HG02759 (cell line): Measurements from ENCODE around the gene RAB11A.
A peak's percentile ranks its signal among the peaks of the same experiment; 100 is the strongest.
"Not testable (repeated sequence)": the region's sequence is repeated elsewhere in the genome, so short reads cannot be mapped to it uniquely, and the experiment has no call there.

ENCODE experiments used
- ATAC-seq: cut with Tn5 transposase; IDR thresholded peaks from one replicate; pipeline ENCODE4 v1.9.1; 2021; ENCODE audit warnings: mild to moderate bottlenecking, moderate library complexity; ENCODE audit not compliant: unreplicated experiment

Gene RAB11A

DNA sequence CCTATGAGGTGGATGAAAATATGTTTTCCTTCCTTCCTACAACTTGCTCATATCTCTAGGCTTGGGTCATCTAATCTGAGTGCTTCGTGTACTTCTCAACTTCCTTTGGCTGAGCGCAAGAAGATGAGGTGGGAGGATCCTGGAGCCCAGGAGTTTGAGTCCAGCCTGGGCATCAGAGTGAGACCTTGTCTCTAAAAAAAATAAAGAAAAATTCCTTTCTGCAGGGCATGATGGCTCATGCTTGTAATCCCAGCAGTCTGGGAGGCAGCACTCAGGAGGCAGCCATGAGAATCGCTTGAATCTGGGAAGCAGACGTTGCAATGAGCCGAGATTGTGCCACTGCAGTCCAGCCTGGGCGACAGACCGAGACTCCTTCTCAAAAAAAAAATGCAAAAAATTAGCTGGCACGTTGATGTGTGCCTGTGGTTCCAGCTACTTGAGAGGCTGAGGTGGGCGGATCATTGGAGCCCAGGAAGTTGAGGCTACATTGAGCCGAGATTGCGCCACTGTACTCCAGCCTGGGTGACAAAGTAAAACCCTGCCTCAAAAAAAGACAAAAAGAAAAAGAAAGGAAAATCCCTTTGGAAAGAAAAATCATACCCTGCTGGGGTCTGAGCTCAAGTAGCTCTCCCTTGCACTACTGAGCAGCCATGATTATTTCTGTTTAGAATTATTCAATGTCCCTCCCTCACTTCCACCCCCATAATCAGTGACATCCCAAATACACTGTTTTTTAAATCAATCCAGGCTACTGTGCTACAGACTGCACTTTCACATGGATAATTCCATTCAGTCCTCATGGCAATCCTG is 28.0 kb upstream of the RAB11A start:
- ATAC-seq: no peak

DNA sequence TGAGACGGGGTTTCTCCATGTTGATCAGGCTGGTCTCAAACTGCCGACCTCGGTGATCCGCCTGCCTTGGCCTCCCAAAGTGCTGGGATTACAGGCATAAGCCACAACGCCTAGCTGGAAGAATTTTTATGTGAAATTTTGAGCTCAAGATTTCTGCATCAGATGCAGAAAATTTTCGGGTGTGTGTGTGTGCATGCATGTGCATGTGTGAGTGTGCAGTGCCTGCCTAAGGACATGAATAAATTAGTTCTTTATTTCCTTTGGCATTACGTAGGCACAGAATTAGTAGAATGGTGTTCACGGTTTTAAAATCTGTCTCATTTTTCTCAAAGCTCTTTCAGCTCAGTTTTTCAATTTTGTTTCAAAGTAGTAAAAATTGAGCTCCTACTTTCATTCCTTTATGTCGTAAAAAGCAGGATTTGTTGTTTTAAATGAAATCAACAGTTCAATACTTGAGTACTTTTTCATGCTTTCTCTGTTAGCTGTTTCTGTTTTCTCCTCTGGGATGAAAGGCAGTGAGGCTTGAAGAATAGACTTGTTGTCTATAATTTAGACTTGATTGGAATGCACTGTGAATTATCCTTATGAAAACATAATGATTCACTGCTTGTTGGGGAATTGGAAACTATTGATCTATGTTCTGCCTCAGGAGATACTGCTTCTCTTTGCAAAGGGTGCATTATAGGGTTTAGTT is 23.3 kb upstream of the RAB11A start:
- no peak for ATAC-seq

DNA sequence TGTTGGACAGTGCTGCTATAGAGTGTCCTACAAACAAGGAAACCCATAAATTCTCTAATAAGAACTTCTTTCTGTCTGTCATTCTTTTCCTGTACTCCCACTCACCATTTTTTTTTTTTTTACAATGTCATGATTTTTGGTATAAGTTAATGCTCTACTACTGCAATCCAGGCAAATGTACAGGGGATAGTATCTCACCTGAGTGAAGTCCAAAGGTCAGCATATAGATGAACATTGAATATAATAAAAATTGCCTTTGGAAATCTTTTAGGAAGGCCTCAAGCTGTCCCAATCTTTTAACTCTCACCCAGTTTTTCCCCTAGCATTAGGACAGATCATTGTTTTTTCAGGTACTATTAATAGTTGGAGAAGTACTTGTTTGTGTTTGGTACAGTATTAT is 21.3 kb upstream of the RAB11A start:
- no peak for ATAC-seq

DNA sequence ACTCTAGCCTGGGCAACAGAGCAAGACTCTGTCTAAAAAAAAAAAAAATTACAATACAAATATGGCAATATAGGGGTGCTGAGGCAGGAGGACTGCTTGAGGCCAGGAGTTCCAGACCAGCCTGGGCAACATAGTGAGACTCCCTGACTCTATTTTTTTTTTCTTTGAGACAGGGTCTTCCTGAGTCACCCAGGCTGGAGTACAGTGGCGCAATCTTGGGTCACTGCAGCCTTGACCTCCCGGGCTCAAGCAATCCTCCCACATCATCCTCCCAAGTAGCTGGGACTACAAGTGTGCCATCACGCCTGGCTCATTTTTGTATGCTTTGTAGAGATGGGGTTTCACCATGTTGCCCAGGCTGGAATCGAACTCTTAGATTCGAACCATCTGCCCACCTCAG is 17.3 kb upstream of the RAB11A start:
- no peak for ATAC-seq

DNA sequence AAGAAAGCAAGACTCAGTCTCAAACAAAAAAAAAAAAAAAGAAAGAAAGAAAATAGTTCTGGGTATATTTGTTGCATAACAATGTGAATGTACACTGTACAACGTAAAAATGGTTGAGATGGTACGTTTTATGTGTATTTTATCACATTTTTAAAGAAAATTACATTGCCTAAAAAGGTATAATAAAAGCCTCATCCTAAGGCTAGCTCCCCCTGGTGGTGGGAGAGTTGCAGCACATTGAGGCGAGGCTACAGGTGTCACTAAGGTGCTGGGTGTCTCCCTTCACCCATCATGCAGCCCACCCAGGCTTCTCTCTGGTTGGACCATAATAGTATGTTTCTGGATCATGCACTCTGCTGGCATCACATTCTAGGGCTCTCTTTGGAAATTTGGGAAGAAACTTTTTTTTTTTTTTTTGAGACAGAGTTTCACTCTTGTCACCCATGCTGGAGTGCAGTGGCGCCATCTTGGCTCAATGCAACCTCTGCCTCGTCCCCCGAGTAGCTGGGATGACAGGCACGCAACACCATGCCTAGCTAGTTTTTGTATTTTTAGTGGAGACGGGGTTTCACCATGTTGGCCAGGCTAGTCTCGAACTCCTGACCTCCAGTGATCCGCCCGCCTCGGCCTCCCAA is 12.4 kb upstream of the RAB11A start:
- ATAC-seq: no peak

DNA sequence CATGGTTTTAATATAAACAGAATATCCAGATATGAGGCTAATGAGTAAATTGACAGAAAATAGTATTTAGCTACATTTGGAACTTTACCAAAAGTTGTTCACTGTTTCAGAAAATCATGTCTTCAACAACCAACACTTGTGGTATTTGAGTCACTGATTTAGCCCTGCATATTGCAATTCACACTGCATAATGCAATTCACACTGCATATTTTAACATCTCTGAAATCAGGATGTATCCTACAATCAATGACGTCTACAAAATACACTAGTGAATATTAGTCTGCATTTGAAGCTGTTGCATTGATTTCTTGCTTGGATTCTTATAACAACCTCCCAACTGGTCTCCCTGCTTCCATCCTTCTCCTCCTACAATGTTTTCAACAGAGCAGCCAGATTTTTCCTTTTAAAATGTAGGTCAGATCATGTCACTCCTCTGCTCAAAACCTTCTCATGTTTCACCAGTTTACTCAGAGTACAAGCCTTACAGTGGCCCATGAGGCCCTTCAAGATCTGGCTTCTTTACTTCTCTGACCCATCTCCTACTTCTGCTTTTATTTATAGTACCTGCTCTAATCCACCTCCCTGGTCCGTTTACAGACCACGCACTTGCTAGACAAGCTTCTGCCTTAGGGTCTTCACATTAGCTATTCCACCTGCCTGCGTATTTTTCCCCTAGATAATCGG is 11.4 kb upstream of the RAB11A start:
- ATAC-seq: no peak

DNA sequence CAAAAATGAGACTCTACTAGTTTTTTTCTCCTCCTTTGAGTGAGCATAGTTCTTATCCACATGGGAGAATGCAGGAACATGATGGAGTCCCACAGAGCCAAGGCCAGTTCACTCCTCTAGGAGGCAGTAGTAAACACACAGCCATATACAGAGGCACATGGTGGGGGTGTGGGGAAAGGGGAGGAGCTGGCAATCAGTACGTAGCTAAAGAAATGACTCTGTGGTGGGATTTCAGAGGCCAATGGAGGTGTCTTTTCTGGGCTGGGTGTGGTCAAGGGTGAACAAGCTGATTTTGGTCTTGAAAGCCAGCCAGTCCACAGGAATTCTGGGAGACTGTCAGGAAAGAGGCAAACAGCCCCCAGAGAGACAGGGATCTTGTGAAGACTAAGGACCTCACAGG is 6.6 kb upstream of the RAB11A start:
- ATAC-seq: peak; percentile 61

DNA sequence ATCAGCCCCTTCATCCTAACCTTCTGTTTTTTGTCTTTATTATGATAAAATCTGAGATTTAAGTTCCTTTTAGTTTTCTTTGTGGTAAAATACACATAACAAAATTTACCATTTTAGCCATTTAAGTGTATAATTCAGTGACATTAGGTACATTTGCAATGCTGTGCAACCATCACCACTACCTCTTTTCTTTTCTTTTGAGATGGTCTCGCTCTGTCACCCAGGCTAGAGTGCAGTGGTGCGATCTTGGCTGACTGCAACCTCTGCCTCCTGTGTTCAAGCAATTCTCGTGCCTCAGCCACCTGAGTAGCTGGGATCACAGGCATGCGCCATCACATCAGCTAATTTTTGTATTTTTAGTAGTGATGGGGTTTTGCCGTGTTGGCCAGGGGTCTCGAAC is 6.2 kb upstream of the RAB11A start:
- no peak for ATAC-seq

DNA sequence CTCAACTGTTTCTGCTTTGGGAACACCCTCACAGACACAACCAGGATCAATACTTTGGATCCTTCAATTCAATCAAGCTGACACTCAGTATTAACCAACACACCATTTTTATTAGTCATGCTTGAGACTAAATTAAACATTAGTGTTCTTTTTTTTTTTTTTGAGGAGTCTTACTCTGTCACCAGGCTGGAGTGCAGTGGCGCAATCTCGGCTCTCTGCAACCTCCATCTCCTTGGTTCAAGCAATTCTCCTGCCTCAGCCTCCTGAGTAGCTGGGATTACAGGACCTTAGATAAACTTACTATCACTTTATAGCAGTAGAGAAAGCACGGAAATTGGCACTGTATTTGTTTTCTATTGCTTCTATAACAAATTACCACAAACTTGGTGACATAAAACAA is 2.0 kb upstream of the RAB11A start:
- no peak for ATAC-seq

DNA sequence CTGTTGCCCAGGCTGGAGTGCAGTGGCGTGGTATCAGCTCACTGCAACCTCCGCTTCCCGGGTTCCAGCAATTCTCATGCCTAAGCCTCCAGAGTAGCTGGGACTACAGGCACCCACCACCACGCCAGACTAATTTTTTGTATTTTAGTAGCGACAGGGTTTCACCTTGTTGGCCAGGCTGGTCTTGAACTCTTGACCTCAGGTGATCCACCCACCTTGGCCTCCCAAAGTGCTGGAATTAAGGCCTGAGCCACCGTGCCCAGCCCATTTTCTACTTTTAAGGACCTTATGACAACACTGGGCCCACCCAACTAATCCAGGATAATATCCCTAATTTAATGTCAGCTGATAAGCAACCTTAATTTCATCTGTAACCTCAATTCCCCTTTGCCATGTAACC is 1.4 kb upstream of the RAB11A start:
- not testable (repeated sequence) for ATAC-seq

DNA sequence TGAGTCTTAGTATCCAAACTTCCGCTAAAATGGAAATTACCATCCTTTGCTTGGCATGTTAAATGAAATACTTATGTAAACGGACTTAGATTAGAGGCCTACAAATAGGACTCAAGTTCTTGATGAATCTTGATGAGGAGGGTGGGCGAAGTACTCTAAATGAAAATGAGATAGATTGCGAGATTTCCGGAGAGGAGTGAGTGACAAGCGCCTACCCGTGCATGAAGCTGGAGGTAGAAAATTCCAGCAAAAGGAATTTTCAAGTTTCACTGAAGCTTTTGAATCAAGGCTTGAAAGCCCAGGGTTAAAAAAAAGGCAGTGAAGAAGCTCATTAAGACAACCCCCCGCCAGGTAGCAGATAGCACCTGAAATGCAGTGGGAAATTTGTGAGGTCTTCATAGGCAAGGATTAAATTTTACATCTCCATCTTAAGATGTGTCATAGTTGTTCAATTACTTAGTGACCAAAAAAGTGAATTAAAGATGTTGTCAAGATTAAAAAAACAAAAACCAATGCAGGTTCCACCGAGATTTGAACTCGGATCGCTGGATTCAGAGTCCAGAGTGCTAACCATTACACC is 655 bp upstream of the RAB11A start:
- no peak for ATAC-seq

DNA sequence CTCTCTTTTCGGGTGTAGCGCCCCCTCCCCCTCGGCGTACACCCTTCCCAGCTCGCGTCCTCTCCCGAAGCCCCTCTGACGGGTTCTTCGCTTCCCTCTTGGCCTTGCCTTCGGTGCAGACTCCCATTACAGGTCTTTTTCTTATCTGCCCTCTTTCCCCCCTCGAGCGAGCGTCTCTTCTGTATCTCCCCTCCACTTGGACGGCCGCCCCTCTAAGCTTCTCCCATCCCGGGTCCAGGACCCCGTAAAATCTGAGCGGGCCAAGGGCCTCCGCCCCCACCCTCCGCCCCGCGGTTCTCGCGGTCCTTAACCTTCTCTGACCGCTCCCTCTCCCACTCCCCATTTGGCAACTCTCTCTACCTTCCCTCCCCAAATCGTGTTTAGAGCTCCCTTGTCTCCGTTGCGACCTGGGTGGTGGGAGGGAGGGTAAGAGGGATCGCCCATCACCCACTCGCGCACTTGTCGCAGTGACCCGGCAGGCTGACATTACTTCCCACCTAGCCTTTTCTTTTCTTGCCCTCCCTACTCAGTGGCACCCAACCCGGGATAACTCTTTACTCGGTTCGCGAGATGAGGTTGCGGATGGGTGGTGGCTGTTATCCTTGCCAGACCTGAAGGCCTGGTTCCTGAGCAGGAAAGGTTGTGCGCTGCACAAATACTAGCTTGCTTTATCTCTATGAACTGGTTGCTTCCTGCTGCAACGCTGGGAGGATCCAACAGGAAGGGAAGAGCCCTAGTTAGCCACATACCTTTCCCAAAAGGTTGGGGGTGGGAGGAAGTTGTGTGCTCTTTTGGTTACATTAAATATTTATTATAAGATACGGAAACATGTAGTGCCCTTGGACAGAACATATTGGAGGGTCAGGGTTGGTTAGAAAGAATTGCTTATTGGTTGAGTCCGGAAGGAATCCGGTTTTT is 922 bp downstream of the RAB11A start:
- ATAC-seq: no peak

DNA sequence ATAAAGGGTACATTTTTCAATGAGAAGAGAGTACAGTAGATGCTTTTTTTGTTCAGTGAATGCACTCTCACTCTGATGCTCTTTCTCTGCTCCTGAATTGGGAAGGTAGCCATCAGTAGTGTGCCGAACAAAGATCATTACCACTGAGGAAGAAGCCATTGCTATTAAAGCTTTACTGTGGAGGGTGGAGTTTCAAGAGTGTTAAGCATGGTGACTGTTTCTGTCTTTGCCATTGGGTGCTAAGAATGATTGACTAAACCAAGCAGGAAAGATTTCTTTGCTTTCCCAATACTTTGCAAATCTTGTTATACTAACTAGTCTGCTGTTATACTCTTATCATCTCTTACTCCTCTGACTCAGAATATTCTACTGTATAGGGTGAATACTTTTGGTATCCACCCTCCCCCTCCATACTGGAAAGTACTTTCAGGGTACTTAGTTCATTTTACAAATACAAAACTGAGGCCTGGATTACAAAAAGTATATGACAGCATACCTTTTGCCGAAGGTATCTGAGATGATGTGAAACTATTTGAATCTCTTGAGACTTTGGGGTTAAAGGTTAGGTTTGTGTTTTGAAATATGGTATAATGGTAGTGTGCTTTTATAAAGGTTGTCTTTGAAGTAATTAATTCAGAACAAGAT is 1.7 kb downstream of the RAB11A start:
- ATAC-seq: no peak

DNA sequence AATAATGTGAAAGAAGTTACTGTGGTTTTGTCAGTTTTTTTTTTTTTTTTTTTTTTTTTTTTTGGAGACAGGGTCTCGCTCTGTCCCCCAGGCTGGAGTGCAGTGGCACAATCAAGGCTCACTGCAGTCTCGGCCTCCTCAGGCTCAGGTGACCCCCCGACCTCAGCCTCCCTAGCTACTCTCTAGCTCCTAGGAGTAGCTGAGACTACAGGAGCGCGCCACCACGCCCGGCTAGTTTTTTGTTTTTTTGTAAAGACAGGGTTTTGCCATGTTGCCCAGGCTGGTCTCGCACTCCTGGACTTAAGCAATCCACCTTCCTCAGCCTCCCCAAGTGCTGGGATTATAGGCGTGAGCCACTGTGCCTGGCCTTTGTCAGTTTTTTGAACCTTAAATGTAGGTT is 2.6 kb downstream of the RAB11A start:
- not testable (repeated sequence) for ATAC-seq

DNA sequence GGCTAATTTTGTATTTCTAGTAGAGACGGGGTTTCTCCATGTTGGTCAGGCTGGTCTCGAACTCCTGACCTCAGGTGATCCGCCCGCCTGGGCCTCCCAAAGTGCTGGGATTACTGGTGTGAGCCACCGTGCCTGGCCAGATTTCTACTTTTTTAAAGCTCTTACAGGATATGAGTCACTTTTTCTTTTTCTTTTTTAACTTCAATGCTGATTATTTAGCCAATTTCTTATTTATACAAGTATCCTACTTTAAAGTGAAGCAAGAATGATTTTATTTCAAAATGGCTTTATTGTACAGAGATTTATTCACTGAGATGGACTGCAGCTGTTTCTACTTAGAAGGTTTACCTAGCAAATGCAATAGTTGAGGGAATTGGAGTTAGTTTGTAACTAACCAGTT is 3.3 kb downstream of the RAB11A start:
- not testable (repeated sequence) for ATAC-seq

DNA sequence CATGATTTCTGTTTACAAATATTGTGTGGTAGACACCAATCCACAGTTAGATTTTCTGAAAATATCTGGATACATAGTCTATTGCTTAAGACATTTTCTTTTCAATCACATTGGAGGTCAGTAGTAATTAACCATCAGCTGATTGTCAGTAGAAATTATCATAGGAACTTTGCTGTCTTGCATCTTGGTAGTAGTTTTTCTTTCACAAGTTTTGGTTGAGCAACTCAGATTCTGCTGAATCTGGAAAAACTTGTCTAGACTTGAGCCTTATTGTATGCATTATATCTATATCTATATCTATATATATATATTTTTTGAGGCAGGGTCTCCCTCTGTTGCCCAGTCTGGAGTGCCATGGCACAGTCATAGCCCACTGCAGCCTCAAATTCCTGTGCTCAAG is 4.0 kb downstream of the RAB11A start:
- ATAC-seq: no peak

DNA sequence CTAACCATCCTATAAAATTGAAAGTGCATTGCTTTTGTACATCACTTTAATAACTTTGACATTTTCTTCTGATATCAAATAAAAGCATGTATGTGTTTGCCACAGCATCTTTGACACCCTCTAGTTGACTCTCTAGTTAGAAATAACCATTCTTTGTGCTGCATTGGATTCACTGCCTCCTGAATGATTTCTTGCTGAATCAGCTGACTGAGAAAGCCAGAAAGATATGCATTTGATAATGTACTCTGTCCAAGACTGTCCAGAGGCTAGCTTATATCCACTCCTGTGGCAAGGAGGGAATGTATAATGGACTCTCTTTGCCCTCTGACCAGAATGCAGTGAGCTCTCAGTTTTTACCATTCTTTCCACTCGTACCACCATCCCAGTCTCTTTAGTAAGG is 6.2 kb downstream of the RAB11A start:
- ATAC-seq: no peak

DNA sequence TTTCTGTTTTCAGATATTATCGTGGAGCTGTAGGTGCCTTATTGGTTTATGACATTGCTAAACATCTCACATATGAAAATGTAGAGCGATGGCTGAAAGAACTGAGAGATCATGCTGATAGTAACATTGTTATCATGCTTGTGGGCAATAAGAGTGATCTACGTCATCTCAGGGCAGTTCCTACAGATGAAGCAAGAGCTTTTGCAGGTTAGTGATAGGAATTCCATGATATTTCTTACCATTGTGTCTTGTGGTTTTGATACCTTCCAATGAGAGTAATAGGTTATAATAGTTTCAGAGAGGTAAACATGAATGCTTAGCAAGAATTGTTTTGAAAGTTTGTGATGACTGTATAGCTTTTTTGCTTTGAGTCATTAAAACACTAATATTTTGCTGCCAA is 8.5 kb downstream of the RAB11A start:
- ATAC-seq: no peak

DNA sequence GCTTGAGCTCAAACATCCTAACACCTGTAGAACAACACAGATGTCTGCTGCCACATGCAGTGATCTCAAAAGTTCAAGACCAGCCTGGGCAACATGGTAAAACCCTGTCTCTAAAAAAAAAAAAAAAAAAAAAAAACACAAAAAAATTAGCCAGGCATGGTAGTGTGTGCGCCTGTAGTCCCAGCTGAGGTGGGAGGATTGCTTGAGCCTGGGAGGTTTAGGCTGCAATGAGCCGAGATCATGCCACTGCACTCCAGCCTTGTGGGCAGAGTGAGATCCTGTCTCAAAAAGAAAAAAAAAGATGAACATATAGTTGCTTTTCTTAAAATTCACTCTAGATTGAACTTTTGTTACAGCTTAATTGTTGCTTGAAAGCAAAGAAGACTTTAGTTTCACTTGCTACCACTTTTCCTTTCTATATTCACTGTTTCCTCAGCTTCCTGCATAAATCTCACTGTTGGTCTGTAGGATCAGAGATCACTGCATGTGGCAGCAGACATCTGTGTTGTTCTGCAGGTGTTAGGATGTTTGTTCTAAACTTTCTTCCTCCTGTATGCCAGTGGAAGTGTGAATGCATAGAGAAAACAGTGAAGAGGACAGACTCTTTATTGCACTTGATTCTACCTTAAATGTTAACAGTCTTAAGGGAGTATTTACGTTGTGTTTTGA is 12.6 kb downstream of the RAB11A start:
- ATAC-seq: no peak
